Mucosa of stomach (tissue), 1 donor: ENCODE data around the gene LRRN2.
"Not testable (repeated sequence)": the region's sequence is repeated elsewhere in the genome, so short reads cannot be mapped to it uniquely, and the experiment has no call there.

ENCODE experiments used
- H3K27me3 ChIP-seq: one replicate; pipeline ENCODE4 v1.7.0; 2013; ENCODE audit warnings: mild to moderate bottlenecking, low read length; ENCODE audit not compliant: control insufficient read depth, insufficient read depth
- H3K36me3 ChIP-seq: one replicate; pipeline ENCODE4 v1.7.0; 2013; ENCODE audit warnings: low read length; ENCODE audit not compliant: control insufficient read depth, insufficient read depth
- H3K4me1 ChIP-seq: one replicate; pipeline ENCODE4 v1.7.0; 2013; ENCODE audit warnings: mild to moderate bottlenecking, low read length; ENCODE audit not compliant: control insufficient read depth, insufficient read depth
- H3K4me3 ChIP-seq: one replicate; pipeline ENCODE4 v1.7.0; 2013; ENCODE audit warnings: low read length
- H3K9ac ChIP-seq: one replicate; pipeline ENCODE4 v1.7.0; 2013; ENCODE audit warnings: mild to moderate bottlenecking, low read length, moderate library complexity
- H3K9me3 ChIP-seq: one replicate; pipeline ENCODE4 v1.7.0; 2013; ENCODE audit warnings: mild to moderate bottlenecking, low read length, moderate library complexity; ENCODE audit not compliant: control insufficient read depth
- donor health status: Pancreatic carcinoma.

Gene LRRN2

DNA sequence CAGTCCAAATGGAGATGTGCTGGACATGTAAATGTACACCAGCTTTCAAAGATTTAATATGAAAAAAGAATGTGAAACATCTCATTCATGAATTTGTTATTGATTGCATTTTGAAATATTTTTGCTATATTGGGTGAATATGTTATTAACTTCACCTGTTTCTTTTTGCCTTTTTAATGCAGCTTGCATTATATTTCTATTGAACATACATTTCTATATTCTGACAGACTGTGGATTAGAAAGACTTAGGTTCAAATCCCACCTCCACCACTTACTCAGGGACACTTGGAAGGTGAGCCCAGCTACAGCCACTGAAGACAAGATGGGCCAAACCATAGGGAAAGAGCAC is 37.8 kb downstream of the LRRN2 start:
- Histone ChIP-seq H3K4me1 (no peaks in the 10 kb centered on the region), H3K9ac (no peak overlapping the region), H3K4me3 (no peak overlapping the region), H3K27me3 (peaks cover 29% of the 10 kb centered on the region), H3K9me3 (no peaks in the 10 kb centered on the region), H3K36me3 (no peaks in the 10 kb centered on the region)

DNA sequence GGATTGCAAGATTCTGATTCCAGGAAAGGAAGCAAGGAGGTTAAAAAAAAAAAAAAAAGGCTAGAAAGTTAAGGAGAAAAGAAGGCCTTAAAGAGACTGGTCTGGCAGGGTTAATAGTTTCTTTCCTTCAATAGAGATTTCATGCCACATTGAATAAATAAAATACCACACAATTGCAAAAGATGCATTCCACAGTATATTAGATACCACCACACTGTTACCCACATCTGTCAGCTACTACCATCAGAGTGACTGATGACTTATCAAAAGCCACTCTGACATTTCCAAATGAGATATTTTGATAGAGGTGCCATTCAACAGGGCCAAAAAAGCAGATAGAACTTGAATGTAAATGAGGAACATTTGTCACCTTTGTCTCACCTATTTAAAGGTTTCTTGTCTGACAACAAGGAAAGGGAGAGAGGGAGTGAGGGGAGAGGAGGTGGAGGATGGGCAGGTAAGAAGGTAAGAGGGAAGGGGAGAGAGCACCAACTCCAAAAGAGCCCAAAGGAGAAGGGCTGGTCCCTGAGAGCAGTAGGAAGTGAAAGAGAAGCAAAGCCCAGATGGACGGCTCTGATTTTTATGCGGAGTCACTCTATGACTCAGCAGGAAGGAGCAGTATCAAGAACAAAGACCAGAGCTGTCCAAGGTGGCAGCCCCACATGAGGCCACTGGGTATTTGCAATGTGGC is 38.3 kb downstream of the LRRN2 start:
- Histone ChIP-seq H3K4me3 (no peak overlapping the region), H3K9ac (no peak overlapping the region), H3K4me1 (no peaks in the 10 kb centered on the region), H3K36me3 (no peaks in the 10 kb centered on the region), H3K27me3 (peaks cover 24% of the 10 kb centered on the region), H3K9me3 (no peaks in the 10 kb centered on the region)

DNA sequence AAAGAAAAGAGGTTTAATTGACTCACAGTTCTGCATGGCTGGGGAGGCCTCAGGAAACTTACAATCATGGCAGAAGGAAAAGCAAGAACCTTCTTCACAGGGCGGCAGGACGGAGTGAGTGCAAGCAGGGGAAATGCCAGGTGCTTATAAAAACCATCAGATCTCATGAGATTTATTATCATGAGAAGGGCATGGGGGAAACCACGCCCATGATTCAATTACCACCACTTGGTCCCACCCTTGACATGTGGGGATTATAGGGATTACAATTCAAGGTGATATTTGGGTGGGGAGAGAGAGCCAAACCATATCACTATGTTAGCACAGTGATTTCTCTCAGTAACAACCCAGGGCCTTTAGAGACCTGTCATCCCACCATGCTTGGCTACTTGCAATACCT is 39.9 kb downstream of the LRRN2 start:
- no peaks in the 10 kb centered on the region for H3K36me3 ChIP-seq
- no peak overlapping the region for H3K9ac ChIP-seq
- no peaks in the 10 kb centered on the region for H3K4me1 ChIP-seq
- peaks cover 14% of the 10 kb centered on the region for H3K27me3 ChIP-seq
- no peaks in the 10 kb centered on the region for H3K9me3 ChIP-seq
- no peak overlapping the region for H3K4me3 ChIP-seq

DNA sequence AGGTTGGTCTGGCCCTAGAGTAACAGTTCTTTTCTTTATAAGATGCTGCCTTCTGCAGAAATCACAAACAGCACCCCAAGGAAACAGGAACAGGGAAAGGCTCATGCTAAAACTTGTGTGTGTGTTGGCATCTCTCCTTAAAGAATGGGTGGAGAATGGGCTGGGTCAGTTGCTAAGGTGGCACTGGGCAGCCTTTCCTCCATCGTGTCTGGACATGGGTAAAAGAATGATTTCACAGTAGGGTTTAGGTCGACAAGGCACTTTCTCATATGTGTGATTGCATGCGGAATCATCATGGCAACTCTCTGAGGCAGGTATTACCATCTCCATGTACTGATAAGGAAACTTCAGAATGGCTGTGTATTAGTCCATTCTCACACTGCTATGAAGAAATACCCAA is 40.3 kb downstream of the LRRN2 start:
- Histone ChIP-seq H3K4me3 (no peak overlapping the region), H3K9ac (no peak overlapping the region), H3K9me3 (no peaks in the 10 kb centered on the region), H3K36me3 (no peaks in the 10 kb centered on the region), H3K27me3 (peaks cover 12% of the 10 kb centered on the region), H3K4me1 (no peaks in the 10 kb centered on the region)

DNA sequence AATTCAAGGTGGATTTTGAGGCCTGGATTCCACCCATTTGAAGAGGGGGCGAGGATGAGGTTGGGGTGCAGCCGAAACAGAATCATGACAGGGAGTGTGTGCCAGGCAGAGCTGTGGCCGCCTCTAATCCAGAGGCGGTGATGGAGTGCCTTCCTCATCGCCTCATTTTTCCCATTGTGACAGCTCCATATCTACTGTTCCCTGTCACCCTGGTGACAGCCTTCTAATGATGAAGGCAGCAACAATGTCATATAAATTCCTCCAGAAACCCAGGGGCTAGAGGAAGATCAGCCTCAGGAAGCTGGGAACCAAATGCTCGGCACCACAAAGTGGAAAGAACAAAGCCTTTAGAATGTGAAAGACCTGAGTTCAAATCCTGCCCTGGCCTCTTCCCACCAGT is 42.0 kb downstream of the LRRN2 start:
- Histone ChIP-seq H3K4me1 (no peaks in the 10 kb centered on the region), H3K27me3 (peaks cover 10% of the 10 kb centered on the region), H3K36me3 (no peaks in the 10 kb centered on the region), H3K4me3 (no peak overlapping the region), H3K9me3 (no peaks in the 10 kb centered on the region), H3K9ac (no peak overlapping the region)

- no peaks in the 10 kb centered on the region for H3K4me1 ChIP-seq
- H3K27me3 ChIP-seq = peaks cover 10% of the 10 kb centered on the region
- no peak overlapping the region for H3K9ac ChIP-seq
- no peaks in the 10 kb centered on the region for H3K9me3 ChIP-seq
- H3K4me3 ChIP-seq = no peak overlapping the region
- no peaks in the 10 kb centered on the region for H3K36me3 ChIP-seq
These were observed 43.6 kb downstream of the LRRN2 start for GRCh38 chr1:204641936-204642335.

- Histone ChIP-seq H3K36me3 (no peaks in the 10 kb centered on the region), H3K27me3 (peaks cover 10% of the 10 kb centered on the region), H3K4me1 (no peaks in the 10 kb centered on the region), H3K9me3 (no peaks in the 10 kb centered on the region), H3K4me3 (no peak overlapping the region), H3K9ac (no peak overlapping the region)
These were observed 44.1 kb downstream of the LRRN2 start for GRCh38 chr1:204641455-204641854.

DNA sequence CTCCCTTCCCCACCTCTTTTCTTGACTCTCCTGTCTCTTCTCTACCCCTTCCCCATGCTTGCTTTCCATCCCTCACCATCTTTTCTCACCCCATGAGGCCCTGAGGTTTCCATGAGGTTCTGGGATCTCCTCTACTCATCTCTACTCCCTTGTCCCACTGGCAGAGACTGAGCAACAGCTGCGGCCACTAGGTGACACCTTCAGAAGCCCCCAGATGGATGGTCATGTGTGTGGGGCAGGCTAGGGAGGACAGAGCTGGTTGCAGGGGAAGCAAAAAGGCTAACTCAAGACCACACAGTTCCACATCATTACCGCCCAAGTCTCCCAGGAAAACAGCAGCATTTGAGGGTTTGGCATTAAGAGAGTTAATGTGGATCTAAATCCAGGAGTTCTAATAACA is 45.0 kb downstream of the LRRN2 start:
- Histone ChIP-seq H3K36me3 (no peaks in the 10 kb centered on the region), H3K4me3 (no peak overlapping the region), H3K27me3 (peaks cover 10% of the 10 kb centered on the region), H3K9ac (no peak overlapping the region), H3K4me1 (no peaks in the 10 kb centered on the region), H3K9me3 (no peaks in the 10 kb centered on the region)

DNA sequence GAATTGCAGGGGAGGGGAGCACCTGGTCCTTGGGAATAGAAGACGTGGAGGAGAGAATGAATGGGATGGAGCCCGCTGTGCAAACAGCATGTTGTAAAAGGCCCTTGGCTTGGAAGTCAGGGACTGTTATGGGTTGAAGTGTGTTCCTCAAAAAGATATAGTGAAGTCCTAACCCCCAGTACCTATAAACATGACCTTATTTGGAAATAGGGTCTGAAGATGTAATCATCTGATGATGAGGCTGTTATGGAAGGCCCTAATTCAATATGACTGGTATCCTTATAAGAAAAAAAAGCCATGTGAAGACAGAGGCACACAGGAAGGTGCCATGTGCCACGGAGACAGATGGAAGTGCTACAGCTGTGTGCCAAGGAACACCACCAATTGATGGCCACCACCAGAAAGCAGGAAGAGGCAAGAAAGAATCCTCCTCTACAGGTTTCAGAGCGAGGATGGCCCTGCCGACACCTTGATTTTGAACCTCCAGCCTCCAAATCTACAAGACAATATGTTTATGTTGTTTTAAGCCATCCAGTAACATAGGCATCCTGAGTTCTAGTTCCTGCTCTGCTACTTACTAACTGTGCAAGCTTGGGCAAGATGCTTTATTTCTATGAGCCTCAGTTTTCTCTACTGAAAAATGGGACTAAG is 51.2 kb downstream of the LRRN2 start:
- no peaks in the 10 kb centered on the region for H3K4me1 ChIP-seq
- H3K9ac ChIP-seq = no peak overlapping the region
- H3K36me3 ChIP-seq = no peaks in the 10 kb centered on the region
- H3K4me3 ChIP-seq = no peak overlapping the region
- H3K27me3 ChIP-seq = peaks cover 6% of the 10 kb centered on the region
- H3K9me3 ChIP-seq = no peaks in the 10 kb centered on the region

- Histone ChIP-seq H3K9me3 (no peaks in the 10 kb centered on the region), H3K36me3 (no peaks in the 10 kb centered on the region), H3K27me3 (peaks cover 6% of the 10 kb centered on the region), H3K9ac (no peak overlapping the region), H3K4me1 (no peaks in the 10 kb centered on the region), H3K4me3 (no peak overlapping the region)
These were observed 51.9 kb downstream of the LRRN2 start for GRCh38 chr1:204633665-204634064.

DNA sequence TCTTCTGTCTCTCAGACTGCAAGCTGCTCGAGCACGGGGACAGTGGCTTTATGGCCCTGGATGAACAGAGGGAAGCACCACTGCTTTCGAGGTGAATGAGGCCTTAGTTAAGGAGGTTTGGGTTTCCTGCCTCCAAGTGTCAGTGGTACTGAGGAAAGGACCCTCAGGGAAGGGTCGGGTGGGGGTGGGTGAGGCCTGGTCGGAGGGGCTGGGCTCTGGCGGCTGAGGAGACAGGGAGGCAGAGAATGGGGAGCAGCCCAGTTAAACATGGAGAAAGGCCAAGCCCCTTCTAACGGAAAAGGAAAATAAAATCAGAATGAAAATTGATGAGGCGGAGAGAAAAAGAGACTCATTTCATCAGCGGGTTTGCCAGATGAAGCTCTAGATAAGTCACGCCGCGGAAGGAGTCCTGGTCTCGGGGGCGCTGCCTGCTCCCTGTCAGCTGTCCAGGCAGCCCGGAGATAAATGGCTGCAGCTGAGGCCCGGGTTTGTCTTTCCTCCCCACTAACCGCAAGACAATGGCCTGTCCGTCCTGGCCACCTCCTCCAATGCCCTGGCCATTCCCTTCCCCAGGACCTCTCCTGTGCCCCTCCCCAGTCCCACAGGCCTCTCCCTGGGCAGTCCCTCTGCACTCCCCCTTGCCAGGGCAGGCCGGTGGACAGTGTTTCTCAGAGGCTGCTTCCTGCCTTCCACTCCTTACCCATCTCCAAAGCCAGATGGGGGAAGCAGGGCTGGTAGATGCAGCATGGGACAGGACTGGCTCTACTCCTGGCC is 55.2 kb downstream of the LRRN2 start:
- Histone ChIP-seq H3K9ac (no peak overlapping the region), H3K27me3 (peaks cover 9% of the 10 kb centered on the region), H3K9me3 (no peaks in the 10 kb centered on the region), H3K4me3 (no peak overlapping the region), H3K36me3 (no peaks in the 10 kb centered on the region), H3K4me1 (no peaks in the 10 kb centered on the region)

- not testable (repeated sequence) for H3K36me3 ChIP-seq, H3K9me3 ChIP-seq, H3K27me3 ChIP-seq, H3K9ac ChIP-seq, H3K4me3 ChIP-seq, H3K4me1 ChIP-seq
These were observed 56.1 kb downstream of the LRRN2 start for GRCh38 chr1:204629459-204629858.
